HepG2 (cell line): ENCODE measurements around the gene FAM219A. TPM values are rescaled to one million over a fixed set of nuclear protein-coding genes. Genes with fewer than 3 reads are reported as not detected.

Source experiments
- AGO2 ChIP-seq: fragments of 200-400 bp; formaldehyde crosslinking; optimal IDR thresholded peaks from 2 replicates; pipeline ENCODE3; 2017; ENCODE audit warnings: mild to moderate bottlenecking, low read depth, low read length, moderate library complexity
- CEBPB ChIP-seq: IDR thresholded peaks from 2 replicates; pipeline ENCODE4 v1.6.1; 2011; ENCODE audit warnings: low read depth, low read length, improper control_type of control experiment, borderline replicate concordance
- FOSL2 ChIP-seq: sonication (generic); formaldehyde crosslinking; IDR thresholded peaks from 2 replicates; pipeline ENCODE4 v1.4.0; 2020; ENCODE audit warnings: missing genetic modification reagents
- FUBP1 ChIP-seq: sonication (generic); formaldehyde crosslinking; IDR thresholded peaks from 2 replicates; pipeline ENCODE4 v1.5.1; 2020; ENCODE audit warnings: missing genetic modification reagents, mild to moderate bottlenecking, borderline replicate concordance
- KDM3A ChIP-seq: IDR thresholded peaks from 2 replicates; pipeline ENCODE4 v1.6.1; 2018; ENCODE audit warnings: low read depth, missing compliant biosample characterization
- MBNL3 ChIP-seq: fragments of 250-450 bp; sonication (Bioruptor Pico); conservative IDR thresholded peaks from 2 replicates; pipeline ENCODE4 v1.8.0; 2022; ENCODE audit warnings: mild to moderate bottlenecking, inconsistent platforms
- MEIS2 ChIP-seq: sonication (generic); formaldehyde crosslinking; IDR thresholded peaks from 2 replicates; pipeline ENCODE4 v1.9.0; 2021; ENCODE audit warnings: mild to moderate bottlenecking, missing genetic modification reagents
- NFKB2 ChIP-seq: sonication (generic); formaldehyde crosslinking; IDR thresholded peaks from 2 replicates; pipeline ENCODE4 v1.4.0; 2020; ENCODE audit warnings: missing genetic modification reagents, borderline replicate concordance
- RAD21 ChIP-seq: fragments of 450-650 bp; formaldehyde crosslinking; IDR thresholded peaks from 2 replicates; pipeline ENCODE4 v1.5.0; 2020; ENCODE audit warnings: mild to moderate bottlenecking
- REPIN1 ChIP-seq: sonication (generic); formaldehyde crosslinking; IDR thresholded peaks from 2 replicates; pipeline ENCODE4 v1.8.0; 2022; ENCODE audit warnings: missing genetic modification reagents, low read depth, mild to moderate bottlenecking, borderline replicate concordance
- SOX6 ChIP-seq, 2 experiments: fragments of 450-650 bp in 1 of 2; sonication (generic) in 1 of 2; formaldehyde crosslinking in 1 of 2; IDR thresholded peaks; 2 replicates each; pipeline versions ENCODE4 v1.4.0 to v1.6.1; 2017 to 2020; ENCODE audit warnings: antibody characterized with exemption in 1 of 2, mild to moderate bottlenecking in 1 of 2, missing genetic modification reagents in 1 of 2
- TBX2 ChIP-seq: sonication (generic); formaldehyde crosslinking; IDR thresholded peaks from 2 replicates; pipeline ENCODE4 v1.5.0; 2020; ENCODE audit warnings: missing genetic modification reagents, mild to moderate bottlenecking, borderline replicate concordance
- TGIF2 ChIP-seq: IDR thresholded peaks from 2 replicates; pipeline ENCODE4 v1.6.1; 2016; ENCODE audit warnings: control low read depth, missing compliant biosample characterization
- THAP7 ChIP-seq: sonication (generic); formaldehyde crosslinking; IDR thresholded peaks from 2 replicates; pipeline ENCODE4 v1.8.1; 2023; ENCODE audit warnings: mild to moderate bottlenecking, missing genetic modification reagents
- THYN1 ChIP-seq: sonication (generic); formaldehyde crosslinking; IDR thresholded peaks from 2 replicates; pipeline ENCODE4 v1.8.1; 2023; ENCODE audit warnings: low read depth, mild to moderate bottlenecking, moderate library complexity, missing genetic modification reagents, borderline replicate concordance
- ZMAT5 ChIP-seq: sonication (generic); formaldehyde crosslinking; IDR thresholded peaks from 2 replicates; pipeline ENCODE4 v1.5.0; 2020; ENCODE audit warnings: mild to moderate bottlenecking, low read depth, missing genetic modification reagents, borderline replicate concordance
- ZNF17 ChIP-seq: sonication (generic); formaldehyde crosslinking; IDR thresholded peaks from 2 replicates; pipeline ENCODE4 v1.5.0; 2020; ENCODE audit warnings: mild to moderate bottlenecking, missing genetic modification reagents
- ZNF333 ChIP-seq: sonication (generic); formaldehyde crosslinking; IDR thresholded peaks from 2 replicates; pipeline ENCODE4 v1.4.0; 2020; ENCODE audit warnings: mild to moderate bottlenecking, missing genetic modification reagents, borderline replicate concordance
- ZNF354B ChIP-seq: sonication (generic); formaldehyde crosslinking; IDR thresholded peaks from 2 replicates; pipeline ENCODE4 v1.8.0; 2022; ENCODE audit warnings: mild to moderate bottlenecking, missing genetic modification reagents
- ZNF441 ChIP-seq: sonication (generic); formaldehyde crosslinking; IDR thresholded peaks from 2 replicates; pipeline ENCODE4 v1.7.0; 2021; ENCODE audit warnings: missing genetic modification reagents, borderline replicate concordance
- ZNF496 ChIP-seq: sonication (generic); formaldehyde crosslinking; IDR thresholded peaks from 2 replicates; pipeline ENCODE4 v1.8.1; 2023; ENCODE audit warnings: mild to moderate bottlenecking, moderate library complexity, missing genetic modification reagents; ENCODE audit not compliant: insufficient replicate concordance
- ZNF746 ChIP-seq: sonication (generic); formaldehyde crosslinking; IDR thresholded peaks from 2 replicates; pipeline ENCODE4 v1.8.0; 2022; ENCODE audit warnings: mild to moderate bottlenecking, missing genetic modification reagents
- polyA plus RNA-seq, 8 experiments: library from polyadenylated mRNA; depleted of rRNA in 3 of 8; stranded (reverse) in 7 of 8; unstranded in 1 of 8; fragments of >200 nt; fragmentation: Illumina TruSeq in 4 of 8; extraction: Trizol in 4 of 8; gene quantifications; 2 replicates each; pipeline versions ENCODE4 v1.2.1 to v1.2.3, GENCODE V29; 2011 to 2016; ENCODE audit warnings: low read depth in 4 of 8, missing spikeins in 1 of 8, mixed read lengths in 1 of 8; ENCODE audit not compliant: insufficient read depth in 1 of 8
- total RNA-seq, 5 experiments: library from RNA; depleted of rRNA; stranded (reverse); fragments of >200 nt; fragmentation: Illumina TruSeq; extraction: Trizol; gene quantifications; 2 replicates each; pipeline ENCODE4 v1.2.3, GENCODE V29; 2016; ENCODE audit warnings: low read depth in 1 of 5
- TF ChIP-seq, protein P1 (sequence below): sonication (generic); formaldehyde crosslinking; IDR thresholded peaks from 2 replicates; pipeline ENCODE4 v1.8.0; 2022; ENCODE audit warnings: mild to moderate bottlenecking, missing genetic modification reagents, moderate library complexity
- TF ChIP-seq, protein P2 (sequence below): sonication (generic); formaldehyde crosslinking; IDR thresholded peaks from 2 replicates; pipeline ENCODE4 v1.5.0; 2020; ENCODE audit warnings: missing genetic modification reagents, mild to moderate bottlenecking, borderline replicate concordance

The FAM219A gene
- total and polyA plus RNA-seq, 2 of the 13 experiments (the other 11 are each of a cell fraction or from before 2014, with no cell fraction given) = 3.9 to 6.4 TPM

- TF ChIP-seq THAP7 (CRISPR knock-in tag) (no peak), THYN1 (CRISPR knock-in tag) (no peak), NFKB2 (CRISPR knock-in tag) (0 out of 2 replicates have a peak, but pooled peaks have one; percentile 2), FOSL2 (0 out of 2 replicates have a peak, but pooled peaks have one; percentile 6), FUBP1 (no peak), KDM3A (CRISPR knock-in tag) (peak; percentile 70), SOX6 (IDR thresholded peaks at IDR 0.05) (no peak), SOX6 (CRISPR knock-in tag; IDR thresholded peaks at IDR 0.05) (peak; percentile 72), ZNF17 (no peak), ZNF746 (CRISPR knock-in tag) (no peak), MBNL3 (CRISPR knock-in tag) (no peak), ZMAT5 (CRISPR knock-in tag) (no peak), MEIS2 (peak; percentile 43; the same call in 1 of the 2 replicates), ZNF496 (CRISPR knock-in tag) (no peak), ZNF441 (0 out of 2 replicates have a peak, but pooled peaks have one; percentile 44), TBX2 (CRISPR knock-in tag) (peak; percentile 69; the same call in 1 of the 2 replicates), REPIN1 (CRISPR knock-in tag) (peak; percentile 42; the same call in 1 of the 2 replicates), AGO2 (peak; percentile 82), RAD21 (peak; percentile 44), TGIF2 (CRISPR knock-in tag) (peak; percentile 92), ZNF354B (CRISPR knock-in tag) (0 out of 2 replicates have a peak, but pooled peaks have one; percentile 31), ZNF333 (no peak; the same call in 1 of the 2 replicates), CEBPB (no peak)
- TF ChIP-seq, protein P1, sequence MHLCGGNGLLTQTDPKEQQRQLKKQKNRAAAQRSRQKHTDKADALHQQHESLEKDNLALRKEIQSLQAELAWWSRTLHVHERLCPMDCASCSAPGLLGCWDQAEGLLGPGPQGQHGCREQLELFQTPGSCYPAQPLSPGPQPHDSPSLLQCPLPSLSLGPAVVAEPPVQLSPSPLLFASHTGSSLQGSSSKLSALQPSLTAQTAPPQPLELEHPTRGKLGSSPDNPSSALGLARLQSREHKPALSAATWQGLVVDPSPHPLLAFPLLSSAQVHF (CRISPR knock-in tag) = no peak
- TF ChIP-seq, protein P2, sequence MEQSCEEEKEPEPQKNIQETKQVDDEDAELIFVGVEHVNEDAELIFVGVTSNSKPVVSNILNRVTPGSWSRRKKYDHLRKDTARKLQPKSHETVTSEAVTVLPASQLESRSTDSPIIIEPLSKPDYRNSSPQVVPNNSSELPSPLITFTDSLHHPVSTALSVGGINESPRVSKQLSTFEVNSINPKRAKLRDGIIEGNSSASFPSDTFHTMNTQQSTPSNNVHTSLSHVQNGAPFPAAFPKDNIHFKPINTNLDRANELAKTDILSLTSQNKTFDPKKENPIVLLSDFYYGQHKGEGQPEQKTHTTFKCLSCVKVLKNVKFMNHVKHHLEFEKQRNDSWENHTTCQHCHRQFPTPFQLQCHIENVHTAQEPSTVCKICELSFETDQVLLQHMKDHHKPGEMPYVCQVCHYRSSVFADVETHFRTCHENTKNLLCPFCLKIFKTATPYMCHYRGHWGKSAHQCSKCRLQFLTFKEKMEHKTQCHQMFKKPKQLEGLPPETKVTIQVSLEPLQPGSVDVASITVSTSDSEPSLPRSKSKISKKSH (CRISPR knock-in tag) = no peak
These were observed 81.6 kb downstream of the FAM219A start, which contains the start of gene MYORG (continued) for GRCh38 chr9:34376596-34377403.
